ENCODE measurements around the gene ALOX12. TPM values are rescaled to one million over a fixed set of nuclear protein-coding genes. Genes with fewer than 3 reads are reported as not detected.

The ALOX12 gene
- total and polyA plus RNA-seq, 2 experiments from 2014 or later: 0.31 TPM; not detected in 1

DNA sequence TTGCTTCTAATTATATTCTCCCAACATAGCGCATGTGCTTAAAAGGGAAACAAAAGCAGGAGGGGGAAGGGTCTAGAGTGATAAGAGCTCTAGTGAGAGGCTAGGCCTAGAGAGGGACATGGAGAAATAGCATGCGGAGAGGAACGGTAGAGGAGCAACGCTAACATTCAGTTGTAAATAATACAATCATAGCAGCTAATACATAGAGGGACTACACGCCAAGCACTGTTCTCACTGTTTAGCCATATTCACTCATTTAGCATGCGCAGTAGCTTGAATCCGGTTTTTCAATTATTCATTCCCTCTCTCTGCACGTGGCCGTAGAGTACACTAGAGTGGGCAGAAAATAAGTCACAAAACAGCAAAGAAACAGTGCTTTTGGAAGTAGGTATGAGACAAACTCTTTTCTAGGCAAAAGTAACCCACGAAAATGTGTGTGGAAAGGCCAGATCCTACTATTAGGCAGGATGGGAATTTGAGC is 1.7 kb upstream of the ALOX12 start:
- Histone ChIP-seq H2AFZ (no peak overlapping the region), H3K27me3 (replicated peaks; ENCODE audit: insufficient read depth) (no peaks in the 10 kb centered on the region), H3K4me3 (no peak overlapping the region), H3K9me2 (ENCODE audit: insufficient read depth) (no peaks in the 10 kb centered on the region), H3K36me3 (ENCODE audit: low read depth) (no peaks in the 10 kb centered on the region; the same call in 1 of the 2 replicates), H3K4me1 (ENCODE audit: insufficient read depth) (no peaks in the 10 kb centered on the region), H3K9me3 (ENCODE audit: low read depth) (no peaks in the 10 kb centered on the region), H3F3A (ENCODE audit: insufficient read depth) (no peaks in the 10 kb centered on the region), H3K4me2 (ENCODE audit: unreplicated experiment) (no peak overlapping the region), H4K20me1 (ENCODE audit: insufficient read depth) (no peaks in the 10 kb centered on the region), H3K9ac (no peak overlapping the region), H3K79me2 (ENCODE audit: insufficient read depth) (no peaks in the 10 kb centered on the region), H3K27ac (no peak overlapping the region)
- 91 to 92% methylated on average over 10 of the region's 10 CpGs for WGBS, 2 experiments (ENCODE audit: low coverage in 1 of 2, low lambda C conversion rate in 2 of 2, missing lambda C conversion rate in 2 of 2)
- TF ChIP-seq EZH2 (IDR thresholded peaks at IDR 0.05; ENCODE audit: insufficient read depth, poor library complexity, severe bottlenecking): no peak
- no peak for TF ChIP-seq EZH2phosphoT487 (IDR thresholded peaks at IDR 0.05; ENCODE audit: insufficient read depth, low read depth)
- in situ Hi-C loops (cut with MboI): no loop called here
- no peak for DNase-seq

DNA sequence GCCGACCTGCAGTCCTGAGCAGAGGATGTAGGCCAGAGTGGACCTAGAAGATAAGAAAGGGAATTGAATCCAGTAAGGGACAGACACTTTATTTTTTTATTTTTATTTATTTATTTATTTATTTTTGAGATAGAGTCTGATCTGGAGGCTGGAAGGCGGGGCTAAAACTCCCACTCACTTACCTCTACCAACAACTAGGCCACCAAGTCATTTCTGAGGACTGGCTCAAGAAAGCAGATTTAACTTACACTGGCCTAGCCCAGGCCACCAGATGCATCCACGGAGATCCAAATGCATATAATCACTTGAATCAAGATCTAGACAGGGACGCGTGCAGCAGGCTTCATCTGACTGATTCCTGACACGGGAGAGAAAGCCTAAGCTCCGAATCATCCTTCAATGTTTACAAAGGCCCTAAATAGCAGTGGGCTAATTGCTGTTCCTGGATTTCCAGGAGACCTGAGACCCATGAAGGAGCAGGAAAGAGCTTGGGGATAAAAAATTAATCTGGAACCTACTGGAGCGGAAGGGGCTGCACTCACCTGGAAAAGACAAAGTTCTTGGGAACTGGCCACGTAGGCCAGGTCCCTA is 1.1 kb upstream of the ALOX12 start:
- H3K36me3 ChIP-seq (ENCODE audit: low read depth): no peaks in the 10 kb centered on the region; the same call in 1 of the 2 replicates
- H4K20me1 ChIP-seq (ENCODE audit: insufficient read depth): no peaks in the 10 kb centered on the region
- no peak overlapping the region for H3K4me2 ChIP-seq (ENCODE audit: unreplicated experiment)
- no peaks in the 10 kb centered on the region for H3K79me2 ChIP-seq (ENCODE audit: insufficient read depth)
- no peak overlapping the region for H3K27ac ChIP-seq
- no peak overlapping the region for H2AFZ ChIP-seq
- H3K27me3 ChIP-seq (replicated peaks; ENCODE audit: insufficient read depth): no peaks in the 10 kb centered on the region
- H3K9me3 ChIP-seq (ENCODE audit: low read depth): no peaks in the 10 kb centered on the region
- no peak for TF ChIP-seq EZH2phosphoT487 (IDR thresholded peaks at IDR 0.05; ENCODE audit: insufficient read depth, low read depth)
- no peak for TF ChIP-seq EZH2 (IDR thresholded peaks at IDR 0.05; ENCODE audit: insufficient read depth, poor library complexity, severe bottlenecking)
- H3F3A ChIP-seq (ENCODE audit: insufficient read depth): no peaks in the 10 kb centered on the region
- H3K9me2 ChIP-seq (ENCODE audit: insufficient read depth): no peaks in the 10 kb centered on the region
- H3K4me1 ChIP-seq (ENCODE audit: insufficient read depth): no peaks in the 10 kb centered on the region
- 82% methylated on average over 9 of the region's 9 CpGs for WGBS, 2 experiments (ENCODE audit: low coverage in 1 of 2, low lambda C conversion rate in 2 of 2, missing lambda C conversion rate in 2 of 2)
- in situ Hi-C loops (cut with MboI): no loop called here
- no peak overlapping the region for H3K4me3 ChIP-seq
- H3K9ac ChIP-seq: no peak overlapping the region
- peak; percentile 21 for DNase-seq

DNA sequence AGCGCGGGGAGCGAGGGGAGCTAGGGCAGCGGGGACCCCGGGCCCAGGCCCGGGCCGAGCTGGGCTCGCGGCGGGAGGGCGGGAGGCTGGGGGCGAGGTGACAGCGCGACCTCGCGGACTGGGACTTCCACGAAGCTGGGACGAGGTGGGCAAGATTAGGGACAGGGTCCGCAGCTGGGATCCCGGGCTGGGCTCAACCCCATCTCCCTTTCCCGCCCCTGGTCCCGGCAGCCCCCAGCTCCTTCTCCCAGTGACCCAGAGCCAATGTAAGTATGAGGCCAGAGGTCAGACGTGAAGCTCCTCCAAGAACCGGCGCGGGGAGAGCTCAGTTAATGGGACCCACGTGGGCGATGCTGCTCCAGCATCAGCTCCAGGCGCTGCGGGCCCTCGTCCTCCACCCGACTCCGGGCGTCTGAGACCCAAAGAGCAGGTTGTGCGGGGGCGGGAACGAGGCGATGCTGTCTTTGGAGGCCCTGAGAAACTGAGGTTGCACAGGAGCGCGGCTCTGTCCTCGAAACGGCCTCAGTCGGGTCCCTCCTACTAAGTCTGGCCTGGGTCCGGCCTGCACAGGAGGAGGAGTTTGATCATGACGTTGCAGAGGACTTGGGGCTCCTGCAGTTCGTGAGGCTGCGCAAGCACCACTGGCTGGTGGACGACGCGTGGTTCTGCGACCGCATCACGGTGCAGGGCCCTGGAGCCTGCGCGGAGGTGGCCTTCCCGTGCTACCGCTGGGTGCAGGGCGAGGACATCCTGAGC is 585 bp downstream of the ALOX12 start:
- H3K9me2 ChIP-seq (ENCODE audit: insufficient read depth): no peaks in the 10 kb centered on the region
- no peaks in the 10 kb centered on the region for H4K20me1 ChIP-seq (ENCODE audit: insufficient read depth)
- DNase-seq: no peak
- 55 to 69% methylated on average over 36 to 58 of the region's 58 CpGs for WGBS, 2 experiments (ENCODE audit: low coverage in 1 of 2, low lambda C conversion rate in 2 of 2, missing lambda C conversion rate in 2 of 2)
- no peaks in the 10 kb centered on the region for H3K4me1 ChIP-seq (ENCODE audit: insufficient read depth)
- TF ChIP-seq EZH2 (IDR thresholded peaks at IDR 0.05; ENCODE audit: insufficient read depth, poor library complexity, severe bottlenecking) (no peak), EZH2phosphoT487 (IDR thresholded peaks at IDR 0.05; ENCODE audit: insufficient read depth, low read depth) (no peak)
- H2AFZ ChIP-seq: no peak overlapping the region
- no peak overlapping the region for H3K9ac ChIP-seq
- H3K4me2 ChIP-seq (ENCODE audit: unreplicated experiment): peak overlapping the region; percentile 42
- H3K9me3 ChIP-seq (ENCODE audit: low read depth): no peaks in the 10 kb centered on the region
- peaks cover 4% of the 10 kb centered on the region; the same call in 1 of the 2 replicates for H3K36me3 ChIP-seq (ENCODE audit: low read depth)
- H3K27me3 ChIP-seq (replicated peaks; ENCODE audit: insufficient read depth): no peaks in the 10 kb centered on the region
- no peaks in the 10 kb centered on the region for H3K79me2 ChIP-seq (ENCODE audit: insufficient read depth)
- no peaks in the 10 kb centered on the region for H3F3A ChIP-seq (ENCODE audit: insufficient read depth)
- in situ Hi-C loops (cut with MboI): no loop called here
- no peak overlapping the region for H3K27ac ChIP-seq
- H3K4me3 ChIP-seq: peak overlapping the region; percentile 48

DNA sequence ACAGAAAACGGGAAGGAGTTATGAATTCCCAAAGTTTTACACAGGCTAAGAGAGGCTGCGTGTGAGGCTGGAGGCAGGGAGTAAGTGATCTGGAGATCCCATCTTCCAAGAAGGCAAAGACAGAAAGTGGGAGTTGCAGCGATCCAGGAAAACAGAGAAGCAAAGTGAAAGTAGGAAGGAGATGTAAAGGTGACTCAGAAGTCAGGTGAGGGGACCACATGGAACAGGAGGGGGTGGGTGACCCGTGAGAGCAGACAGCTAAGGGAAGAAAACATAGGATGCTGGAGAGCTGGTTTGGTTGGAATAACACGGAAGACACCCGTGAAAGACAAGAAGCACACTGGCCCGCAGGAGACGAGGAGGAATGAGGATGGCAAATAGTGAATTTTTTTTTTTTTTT is 1.3 kb downstream of the ALOX12 start:
- WGBS, 2 experiments (ENCODE audit: low coverage in 1 of 2, low lambda C conversion rate in 2 of 2, missing lambda C conversion rate in 2 of 2): 88 to 90% methylated on average over 8 of the region's 8 CpGs
- H3K9me2 ChIP-seq (ENCODE audit: insufficient read depth): no peaks in the 10 kb centered on the region
- TF ChIP-seq EZH2phosphoT487 (IDR thresholded peaks at IDR 0.05; ENCODE audit: insufficient read depth, low read depth) (no peak), EZH2 (IDR thresholded peaks at IDR 0.05; ENCODE audit: insufficient read depth, poor library complexity, severe bottlenecking) (no peak)
- no peak overlapping the region for H3K27ac ChIP-seq
- H3K9ac ChIP-seq: no peak overlapping the region
- H3K36me3 ChIP-seq (ENCODE audit: low read depth): peaks cover 11% of the 10 kb centered on the region
- H4K20me1 ChIP-seq (ENCODE audit: insufficient read depth): no peaks in the 10 kb centered on the region
- H2AFZ ChIP-seq: no peak overlapping the region
- peaks cover 4% of the 10 kb centered on the region; the same call in 1 of the 2 replicates for H3K79me2 ChIP-seq (ENCODE audit: insufficient read depth)
- no peaks in the 10 kb centered on the region for H3K27me3 ChIP-seq (replicated peaks; ENCODE audit: insufficient read depth)
- no peak overlapping the region for H3K4me3 ChIP-seq
- in situ Hi-C loops (cut with MboI): no loop called here
- no peaks in the 10 kb centered on the region for H3K9me3 ChIP-seq (ENCODE audit: low read depth)
- H3K4me2 ChIP-seq (ENCODE audit: unreplicated experiment): no peak overlapping the region
- no peaks in the 10 kb centered on the region for H3K4me1 ChIP-seq (ENCODE audit: insufficient read depth)
- DNase-seq: no peak
- H3F3A ChIP-seq (ENCODE audit: insufficient read depth): no peaks in the 10 kb centered on the region

Measured in GM23248 (cell line).